Jurkat, Clone E6-1 (cell line): Measurements from ENCODE around the gene SPHKAP.

Source experiments
- DNase-seq: peaks from one replicate; pipeline ENCODE4 v3.0.0-alpha.2; 2011; ENCODE audit warnings: low read depth, low spot score
- H3K4me3 ChIP-seq: 2 replicates; pipeline ENCODE4 v1.5.1; 2011; ENCODE audit warnings: mild to moderate bottlenecking, low read length, control low read depth, moderate library complexity

Gene SPHKAP

GRCh38 chr2:228056293-228057097 is 125.0 kb downstream of the SPHKAP start:
- no peak for DNase-seq
- no peak overlapping the region for H3K4me3 ChIP-seq

DNA sequence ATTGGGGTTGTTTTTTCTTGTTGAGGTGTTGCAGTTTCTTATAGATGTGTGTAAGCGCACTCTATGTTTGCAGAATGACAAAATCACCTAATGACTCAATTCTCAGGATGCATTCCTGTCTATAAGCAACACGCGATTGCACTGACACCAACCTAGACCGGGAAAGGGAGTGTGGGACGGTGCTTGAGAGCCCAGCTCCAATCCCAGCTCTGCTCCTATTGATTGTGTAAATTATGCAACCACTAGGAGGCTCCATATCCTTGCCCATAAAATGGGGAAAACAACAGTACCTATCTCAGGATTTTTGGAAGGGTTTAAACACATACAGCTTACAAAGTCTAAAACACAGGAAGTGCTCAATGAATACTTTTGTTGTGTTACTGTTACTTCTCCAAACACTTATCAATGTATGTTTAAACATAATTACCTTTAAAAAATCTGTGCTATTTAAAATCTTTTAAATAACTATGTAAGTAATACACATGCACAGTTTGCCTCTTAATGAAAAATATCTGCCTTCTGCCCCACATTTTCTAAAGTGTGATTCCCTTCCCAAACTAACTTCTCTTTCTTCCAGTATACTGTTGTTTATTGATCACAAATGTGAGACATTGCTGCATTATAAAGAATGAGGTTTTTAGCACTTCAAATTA is 132.5 kb downstream of the SPHKAP start:
- no peak for DNase-seq
- H3K4me3 ChIP-seq, result no peak overlapping the region

DNA sequence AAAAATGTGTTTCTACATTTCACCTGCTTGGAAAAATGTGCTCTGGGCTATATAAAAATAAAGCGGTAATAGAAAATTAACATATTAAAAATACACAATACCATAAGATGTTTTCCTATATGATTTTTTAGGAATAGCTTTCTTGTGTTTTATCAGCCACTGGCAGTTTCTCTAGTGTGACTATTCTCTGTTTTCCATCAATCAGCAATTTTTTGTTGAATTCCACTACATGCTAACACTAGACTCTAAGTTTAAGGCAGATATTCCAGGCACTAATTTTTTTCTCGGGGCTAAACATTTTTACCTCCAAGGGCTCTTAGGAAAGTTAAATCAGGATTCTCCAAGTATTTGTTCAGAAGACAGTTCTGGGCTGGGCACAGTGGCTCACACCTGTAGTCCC is 140.5 kb downstream of the SPHKAP start:
- DNase-seq, result no peak
- H3K4me3 ChIP-seq, result no peak overlapping the region

- H3K4me3 ChIP-seq, result no peak overlapping the region
- DNase-seq, result peak; percentile 17
Observed at GRCh38 chr2:228039752-228040534, 141.5 kb downstream of the SPHKAP start.

- no peak for DNase-seq
- no peak overlapping the region for H3K4me3 ChIP-seq
Observed at GRCh38 chr2:228038967-228039366, 142.5 kb downstream of the SPHKAP start.

DNA sequence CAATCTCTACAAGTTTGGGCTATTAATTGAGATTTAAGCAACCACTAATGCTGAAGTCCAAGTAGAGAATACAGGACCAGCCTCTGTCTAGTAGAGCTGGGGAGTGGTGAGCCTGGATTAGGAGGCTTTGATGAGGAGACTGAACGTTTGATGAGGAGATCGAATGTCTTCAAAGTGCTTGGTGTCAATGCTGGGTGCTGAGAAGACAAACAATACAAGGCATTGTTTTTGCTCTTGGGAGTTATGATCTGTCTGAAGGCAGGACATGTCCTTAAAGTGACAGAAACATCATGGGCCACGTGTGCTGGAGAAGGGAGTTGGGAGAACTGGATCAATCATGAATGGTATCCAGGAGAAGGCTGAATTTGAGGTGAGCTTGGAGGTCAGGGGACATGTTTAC is 143.6 kb downstream of the SPHKAP start:
- DNase-seq, result no peak
- H3K4me3 ChIP-seq, result no peak overlapping the region

DNA sequence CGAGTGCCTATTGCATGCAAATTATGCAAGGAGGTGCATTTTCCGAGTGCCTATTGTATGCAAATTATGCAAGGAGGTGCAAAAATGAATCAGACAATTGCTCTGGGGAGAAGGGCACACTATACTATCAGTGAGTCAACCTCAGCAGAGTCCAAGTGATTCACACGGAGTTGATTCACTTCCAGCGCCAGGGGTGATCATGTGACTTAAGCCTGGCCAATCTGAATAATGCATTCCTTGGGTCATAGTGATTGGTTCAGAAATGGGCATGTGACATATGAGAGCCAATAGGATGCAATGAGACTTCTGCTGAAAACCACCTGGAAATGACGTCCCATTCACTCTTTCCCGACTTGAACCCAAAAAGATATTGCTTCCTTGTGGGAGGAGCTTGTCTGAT is 157.9 kb downstream of the SPHKAP start:
- DNase-seq, result no peak
- H3K4me3 ChIP-seq, result no peak overlapping the region

DNA sequence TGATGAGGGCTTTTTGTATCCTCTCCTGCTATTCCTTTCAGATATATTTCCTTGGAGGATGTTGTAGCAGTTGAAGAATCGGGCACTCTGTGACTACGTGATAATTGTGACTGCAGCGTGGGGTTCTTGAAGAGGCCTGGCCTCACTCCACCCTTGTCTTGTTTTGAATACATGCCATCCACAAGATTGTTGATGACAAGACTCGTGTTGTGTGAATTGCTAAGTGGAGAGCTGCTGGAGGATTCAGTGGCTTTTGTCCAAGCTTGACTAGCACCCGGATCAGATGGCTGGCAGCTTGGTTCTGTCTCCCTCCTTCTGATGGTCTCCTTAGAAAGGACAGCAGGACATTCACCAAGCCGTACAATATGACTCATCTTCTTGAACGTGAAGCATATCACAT is 163.2 kb downstream of the SPHKAP start:
- no peak for DNase-seq
- H3K4me3 ChIP-seq, result no peak overlapping the region

GRCh38 chr2:228017784-228018183 is 163.7 kb downstream of the SPHKAP start:
- no peak for DNase-seq

GRCh38 chr2:228016402-228016801 is 165.1 kb downstream of the SPHKAP start:
- peak; percentile 8 for DNase-seq
- no peak overlapping the region for H3K4me3 ChIP-seq

More at GRCh38 chr2:228017784-228018183, 163.7 kb downstream of the SPHKAP start:
- no peak overlapping the region for H3K4me3 ChIP-seq

- no peak overlapping the region for H3K4me3 ChIP-seq
- DNase-seq, result no peak
Observed at GRCh38 chr2:228015741-228016140, 165.7 kb downstream of the SPHKAP start.

DNA sequence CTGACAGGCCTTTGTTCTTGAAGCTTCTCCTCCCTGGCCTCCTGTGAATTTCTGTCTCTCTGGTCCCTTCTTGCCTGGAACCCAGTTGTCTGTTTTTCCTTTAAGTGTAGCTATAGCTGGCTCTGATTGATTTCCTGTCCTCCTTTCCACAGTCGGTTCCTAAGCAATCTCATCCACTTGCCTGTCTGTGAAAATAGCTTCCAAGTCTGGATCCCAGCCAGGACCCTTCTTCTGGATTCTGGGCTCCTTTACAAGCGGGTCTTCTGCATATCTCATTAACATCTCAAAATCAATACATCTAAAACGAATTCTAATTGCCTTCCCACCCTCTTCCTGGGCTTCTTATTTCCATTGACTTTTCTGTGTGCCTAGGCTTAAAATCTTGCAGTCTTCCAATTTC is 185.1 kb downstream of the SPHKAP start:
- no peak for DNase-seq
- no peak overlapping the region for H3K4me3 ChIP-seq

- H3K4me3 ChIP-seq, result no peak overlapping the region
- no peak for DNase-seq
Observed at GRCh38 chr2:227990937-227991336, 190.6 kb downstream of the SPHKAP start.

GRCh38 chr2:227973241-227973640 is 208.2 kb downstream of the SPHKAP start:
- no peak for DNase-seq
- no peak overlapping the region for H3K4me3 ChIP-seq

- H3K4me3 ChIP-seq, result no peak overlapping the region
Observed at GRCh38 chr2:227971619-227972230, 209.8 kb downstream of the SPHKAP start.

GRCh38 chr2:227960317-227960716 is 221.2 kb downstream of the SPHKAP start:
- no peak overlapping the region for H3K4me3 ChIP-seq
- DNase-seq, result no peak

More at GRCh38 chr2:227971619-227972230, 209.8 kb downstream of the SPHKAP start:
- no peak for DNase-seq

GRCh38 chr2:227942965-227943364 is 238.5 kb downstream of the SPHKAP start:
- DNase-seq, result no peak
- no peak overlapping the region for H3K4me3 ChIP-seq

- H3K4me3 ChIP-seq, result no peak overlapping the region
Observed at GRCh38 chr2:227942021-227942420, 239.5 kb downstream of the SPHKAP start.

DNA sequence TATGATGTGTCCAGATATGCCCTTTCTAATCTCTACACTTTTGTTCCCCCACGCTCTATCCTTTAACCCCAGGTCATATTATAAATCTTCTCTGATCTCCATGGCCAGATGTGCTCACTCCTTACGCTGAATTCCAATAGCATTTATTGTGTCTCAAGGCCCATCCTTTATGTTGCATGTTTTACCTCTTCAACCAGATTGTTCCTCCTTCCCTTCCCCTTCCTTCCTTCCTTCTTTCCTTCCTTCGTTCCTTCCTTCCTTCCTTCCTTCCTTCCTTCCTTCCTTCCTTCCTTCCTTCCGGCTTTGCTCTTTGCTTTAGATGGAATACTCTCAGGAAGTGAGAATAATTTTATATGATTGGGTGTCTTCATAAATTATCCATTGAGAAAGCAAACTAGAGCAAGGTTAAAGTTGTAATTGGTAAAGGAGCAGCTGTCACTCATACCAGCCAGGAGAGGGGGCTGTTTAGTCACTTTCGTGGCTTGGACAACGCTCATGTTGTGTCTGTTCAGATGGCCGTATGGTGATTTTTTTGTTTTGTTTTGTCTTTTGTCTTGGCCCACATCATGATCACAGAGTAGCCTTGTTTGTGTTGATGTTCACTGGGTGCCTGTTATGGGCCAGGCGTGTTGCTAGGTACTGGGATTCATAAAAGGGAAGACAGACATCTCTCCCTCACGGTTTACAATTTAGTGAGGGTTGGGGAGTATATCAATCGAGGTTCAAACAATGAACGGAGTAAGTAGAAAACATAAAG is 242.0 kb downstream of the SPHKAP start:
- DNase-seq, result peak; percentile 29
- H3K4me3 ChIP-seq, result no peak overlapping the region

More at GRCh38 chr2:227942021-227942420, 239.5 kb downstream of the SPHKAP start:
- DNase-seq, result no peak
